GM10847 (cell line): Measurements from ENCODE around the gene CBFA2T3.

ENCODE experiments used
- POLR2A ChIP-seq: IDR thresholded peaks from 2 replicates; pipeline ENCODE4 v1.6.1; 2011; ENCODE audit not compliant: insufficient read length; ENCODE audit errors: extremely low read depth

CBFA2T3 gene

GRCh38 chr16:88885693-88886280, 91.2 kb downstream of the CBFA2T3 start:
- no peak for TF ChIP-seq POLR2A

- TF ChIP-seq POLR2A = no peak
Observed at GRCh38 chr16:88884569-88885271, 92.3 kb downstream of the CBFA2T3 start.

GRCh38 chr16:88883946-88884345, 93.1 kb downstream of the CBFA2T3 start:
- no peak for TF ChIP-seq POLR2A

- no peak for TF ChIP-seq POLR2A
Observed at GRCh38 chr16:88883117-88883895, 93.7 kb downstream of the CBFA2T3 start.

- TF ChIP-seq POLR2A = no peak
Observed at GRCh38 chr16:88882358-88883030, 94.5 kb downstream of the CBFA2T3 start.

GRCh38 chr16:88881675-88882357, 95.2 kb downstream of the CBFA2T3 start:
- no peak for TF ChIP-seq POLR2A

GRCh38 chr16:88881007-88881615, 95.9 kb downstream of the CBFA2T3 start:
- no peak for TF ChIP-seq POLR2A

- TF ChIP-seq POLR2A = no peak
Observed at GRCh38 chr16:88880226-88881006, 96.6 kb downstream of the CBFA2T3 start.

- no peak for TF ChIP-seq POLR2A
Observed at GRCh38 chr16:88879788-88880055, 97.3 kb downstream of the CBFA2T3 start.

GRCh38 chr16:88878967-88879787, 97.8 kb downstream of the CBFA2T3 start:
- TF ChIP-seq POLR2A = no peak

GRCh38 chr16:88878356-88878755, 98.7 kb downstream of the CBFA2T3 start:
- TF ChIP-seq POLR2A = no peak

- TF ChIP-seq POLR2A = no peak
Observed at GRCh38 chr16:88877564-88878289, 99.3 kb downstream of the CBFA2T3 start.
